22Rv1 (cell line): Measurements from ENCODE around the gene TPGS2.
"Not testable (repeated sequence)": the region's sequence is repeated elsewhere in the genome, so short reads cannot be mapped to it uniquely, and the experiment has no call there.

Source experiments
- H3K27ac ChIP-seq: fragments of 450-650 bp; 2 replicates; pipeline ENCODE4 v1.5.1; 2017
- CTCF ChIP-seq: fragments of 450-650 bp; IDR thresholded peaks from 2 replicates; pipeline ENCODE4 v1.5.1; 2017; ENCODE audit warnings: mild to moderate bottlenecking
- ZFX ChIP-seq: fragments of 450-650 bp; IDR thresholded peaks from 2 replicates; pipeline ENCODE4 v1.6.1; 2017; ENCODE audit warnings: antibody characterized with exemption, borderline replicate concordance

The TPGS2 gene

GRCh38 chr18:36821681-36822080, 7.1 kb downstream of the TPGS2 start:
- no peak overlapping the region for H3K27ac ChIP-seq
- TF ChIP-seq ZFX (no peak), CTCF (no peak)

- TF ChIP-seq ZFX (no peak), CTCF (no peak)
Measured at GRCh38 chr18:36819621-36820020, 9.2 kb downstream of the TPGS2 start.

GRCh38 chr18:36818652-36819051, 10.2 kb downstream of the TPGS2 start:
- TF ChIP-seq ZFX (no peak), CTCF (no peak)
- H3K27ac ChIP-seq: no peak overlapping the region

More at GRCh38 chr18:36819621-36820020, 9.2 kb downstream of the TPGS2 start:
- H3K27ac ChIP-seq: no peak overlapping the region

GRCh38 chr18:36817039-36817438, 11.8 kb downstream of the TPGS2 start:
- H3K27ac ChIP-seq: no peak overlapping the region
- TF ChIP-seq CTCF (no peak), ZFX (no peak)

- not testable (repeated sequence) for H3K27ac ChIP-seq
Measured at GRCh38 chr18:36816096-36816495, 12.7 kb downstream of the TPGS2 start.

- H3K27ac ChIP-seq: no peak overlapping the region
- no peak for TF ChIP-seq ZFX
- no peak for TF ChIP-seq CTCF
Measured at GRCh38 chr18:36814994-36815393, 13.8 kb downstream of the TPGS2 start.

- H3K27ac ChIP-seq: no peak overlapping the region
Measured at GRCh38 chr18:36813824-36814223, 15.0 kb downstream of the TPGS2 start.

More at GRCh38 chr18:36813824-36814223, 15.0 kb downstream of the TPGS2 start:
- no peak for TF ChIP-seq CTCF
- no peak for TF ChIP-seq ZFX
